Measurements from ENCODE around the gene SPACA9.
A peak's percentile ranks its signal among the peaks of the same experiment; 100 is the strongest.

SPACA9 gene

GRCh38 chr9:132877824-132878694 lies 639 bp upstream of the SPACA9 start, which contains the start of gene AK8:
Gene AK8 (minus strand): TSS chr9:132878284. CDS start chr9:132878255, 29 bp downstream.
- WGBS (ENCODE audit: extremely low coverage, insufficient coverage, low lambda C conversion rate), result no CpG with 5 or more reads among the region's 89 CpGs
- Histone ChIP-seq H3K27ac (ENCODE audit: low read depth, low read length) (no peak within 1 kb of the TSS), H3K4me3 (ENCODE audit: low read length) (peak within 1 kb of the TSS; percentile 90), H3K4ac (ENCODE audit: low read depth, low read length) (peak within 1 kb of the TSS; percentile 28), H3K18ac (ENCODE audit: low read length) (peak within 1 kb of the TSS; percentile 22), H3K4me1 (ENCODE audit: control insufficient read depth, low read depth, low read length) (no peaks in the 10 kb centered on the region), H3K79me2 (ENCODE audit: control insufficient read depth, insufficient read depth, low read length) (no peaks in the 10 kb centered on the region), H3K4me2 (ENCODE audit: low read length) (peak within 1 kb of the TSS; percentile 94), H2AK5ac (ENCODE audit: low read length) (no peak within 1 kb of the TSS), H2BK120ac (ENCODE audit: low read depth, low read length) (no peak within 1 kb of the TSS), H3K23ac (ENCODE audit: low read length) (no peak within 1 kb of the TSS), H2BK5ac (ENCODE audit: low read length) (no peak within 1 kb of the TSS), H4K5ac (ENCODE audit: low read length) (no peak within 1 kb of the TSS), H3K56ac (ENCODE audit: low read length) (peak within 1 kb of the TSS; percentile 94), H3K9ac (ENCODE audit: low read length) (peak within 1 kb of the TSS; percentile 82), H3K27me3 (ENCODE audit: insufficient read depth, low read length, poor library complexity) (no peaks in the 10 kb centered on the region), H3K79me1 (ENCODE audit: low read length) (no peaks in the 10 kb centered on the region), H3K36me3 (ENCODE audit: control insufficient read depth, insufficient read depth, low read length) (no peaks in the 10 kb centered on the region), H2BK15ac (replicated peaks; ENCODE audit: low read depth) (no peak within 1 kb of the TSS), H4K8ac (ENCODE audit: low read depth, low read length) (no peak within 1 kb of the TSS)
- DNase-seq, result peak; percentile 79

GRCh38 chr9:132879457-132880323 lies 992 bp downstream of the SPACA9 start:
- Histone ChIP-seq H2AK5ac (ENCODE audit: low read length) (no peak overlapping the region), H3K4me3 (ENCODE audit: low read length) (no peak overlapping the region), H3K36me3 (ENCODE audit: control insufficient read depth, insufficient read depth, low read length) (no peaks in the 10 kb centered on the region), H3K18ac (ENCODE audit: low read length) (no peak overlapping the region), H4K8ac (ENCODE audit: low read depth, low read length) (no peak overlapping the region), H3K4me2 (ENCODE audit: low read length) (no peak overlapping the region), H3K23ac (ENCODE audit: low read length) (no peak overlapping the region), H3K56ac (ENCODE audit: low read length) (no peak overlapping the region), H3K27me3 (ENCODE audit: insufficient read depth, low read length, poor library complexity) (no peaks in the 10 kb centered on the region), H3K4me1 (ENCODE audit: control insufficient read depth, low read depth, low read length) (no peaks in the 10 kb centered on the region), H4K5ac (ENCODE audit: low read length) (no peak overlapping the region), H3K79me2 (ENCODE audit: control insufficient read depth, insufficient read depth, low read length) (no peaks in the 10 kb centered on the region), H3K4ac (ENCODE audit: low read depth, low read length) (no peak overlapping the region), H3K27ac (ENCODE audit: low read depth, low read length) (no peak overlapping the region), H3K79me1 (ENCODE audit: low read length) (no peaks in the 10 kb centered on the region), H3K9ac (ENCODE audit: low read length) (no peak overlapping the region), H2BK5ac (ENCODE audit: low read length) (no peak overlapping the region), H2BK120ac (ENCODE audit: low read depth, low read length) (no peak overlapping the region), H2BK15ac (replicated peaks; ENCODE audit: low read depth) (no peak overlapping the region)
- no CpG with 5 or more reads among the region's 6 CpGs for WGBS (ENCODE audit: extremely low coverage, insufficient coverage, low lambda C conversion rate)
- no peak for DNase-seq

- Histone ChIP-seq H2BK5ac (ENCODE audit: low read length) (no peak overlapping the region), H3K79me2 (ENCODE audit: control insufficient read depth, insufficient read depth, low read length) (no peaks in the 10 kb centered on the region), H3K23ac (ENCODE audit: low read length) (no peak overlapping the region), H2BK15ac (replicated peaks; ENCODE audit: low read depth) (no peak overlapping the region), H3K27ac (ENCODE audit: low read depth, low read length) (no peak overlapping the region), H3K18ac (ENCODE audit: low read length) (no peak overlapping the region), H3K4ac (ENCODE audit: low read depth, low read length) (no peak overlapping the region), H2AK5ac (ENCODE audit: low read length) (no peak overlapping the region), H3K4me1 (ENCODE audit: control insufficient read depth, low read depth, low read length) (no peaks in the 10 kb centered on the region), H3K79me1 (ENCODE audit: low read length) (no peaks in the 10 kb centered on the region), H3K9ac (ENCODE audit: low read length) (no peak overlapping the region), H4K8ac (ENCODE audit: low read depth, low read length) (no peak overlapping the region), H2BK120ac (ENCODE audit: low read depth, low read length) (no peak overlapping the region), H4K5ac (ENCODE audit: low read length) (no peak overlapping the region), H3K27me3 (ENCODE audit: insufficient read depth, low read length, poor library complexity) (no peaks in the 10 kb centered on the region), H3K36me3 (ENCODE audit: control insufficient read depth, insufficient read depth, low read length) (no peaks in the 10 kb centered on the region), H3K4me3 (ENCODE audit: low read length) (no peak overlapping the region), H3K56ac (ENCODE audit: low read length) (no peak overlapping the region), H3K4me2 (ENCODE audit: low read length) (no peak overlapping the region)
- no peak for DNase-seq
- no CpG with 5 or more reads among the region's 7 CpGs for WGBS (ENCODE audit: extremely low coverage, insufficient coverage, low lambda C conversion rate)
Measured at GRCh38 chr9:132880324-132880661, 1.6 kb downstream of the SPACA9 start.

GRCh38 chr9:132881826-132882225 lies 3.1 kb downstream of the SPACA9 start:
- no peak overlapping the region for H3K4ac ChIP-seq (ENCODE audit: low read depth, low read length)
- H2BK5ac ChIP-seq (ENCODE audit: low read length), result no peak overlapping the region
- H3K79me2 ChIP-seq (ENCODE audit: control insufficient read depth, insufficient read depth, low read length), result no peaks in the 10 kb centered on the region
- no peak overlapping the region for H2BK15ac ChIP-seq (replicated peaks; ENCODE audit: low read depth)
- no peak overlapping the region for H2BK120ac ChIP-seq (ENCODE audit: low read depth, low read length)
- WGBS (ENCODE audit: extremely low coverage, insufficient coverage, low lambda C conversion rate), result no CpG with 5 or more reads among the region's 6 CpGs
- no peak overlapping the region for H3K56ac ChIP-seq (ENCODE audit: low read length)
- no peak for DNase-seq
- no peak overlapping the region for H3K18ac ChIP-seq (ENCODE audit: low read length)
- H3K79me1 ChIP-seq (ENCODE audit: low read length), result no peaks in the 10 kb centered on the region
- no peak overlapping the region for H3K27ac ChIP-seq (ENCODE audit: low read depth, low read length)
- H3K23ac ChIP-seq (ENCODE audit: low read length), result no peak overlapping the region
- no peak overlapping the region for H3K9ac ChIP-seq (ENCODE audit: low read length)
- H3K4me1 ChIP-seq (ENCODE audit: control insufficient read depth, low read depth, low read length), result no peaks in the 10 kb centered on the region
- H3K4me2 ChIP-seq (ENCODE audit: low read length), result no peak overlapping the region
- H3K27me3 ChIP-seq (ENCODE audit: insufficient read depth, low read length, poor library complexity), result no peaks in the 10 kb centered on the region
- no peak overlapping the region for H4K5ac ChIP-seq (ENCODE audit: low read length)
- no peak overlapping the region for H4K8ac ChIP-seq (ENCODE audit: low read depth, low read length)
- no peak overlapping the region for H2AK5ac ChIP-seq (ENCODE audit: low read length)
- no peak overlapping the region for H3K4me3 ChIP-seq (ENCODE audit: low read length)
- H3K36me3 ChIP-seq (ENCODE audit: control insufficient read depth, insufficient read depth, low read length), result no peaks in the 10 kb centered on the region

- no peak overlapping the region for H4K5ac ChIP-seq (ENCODE audit: low read length)
- no peak for DNase-seq
- no peaks in the 10 kb centered on the region for H3K27me3 ChIP-seq (ENCODE audit: insufficient read depth, low read length, poor library complexity)
- H3K79me2 ChIP-seq (ENCODE audit: control insufficient read depth, insufficient read depth, low read length), result no peaks in the 10 kb centered on the region
- H2BK15ac ChIP-seq (replicated peaks; ENCODE audit: low read depth), result no peak overlapping the region
- no peak overlapping the region for H2BK120ac ChIP-seq (ENCODE audit: low read depth, low read length)
- H3K4me2 ChIP-seq (ENCODE audit: low read length), result no peak overlapping the region
- no peak overlapping the region for H3K18ac ChIP-seq (ENCODE audit: low read length)
- H3K9ac ChIP-seq (ENCODE audit: low read length), result no peak overlapping the region
- no peak overlapping the region for H3K4ac ChIP-seq (ENCODE audit: low read depth, low read length)
- no peak overlapping the region for H4K8ac ChIP-seq (ENCODE audit: low read depth, low read length)
- H2AK5ac ChIP-seq (ENCODE audit: low read length), result no peak overlapping the region
- no peak overlapping the region for H3K27ac ChIP-seq (ENCODE audit: low read depth, low read length)
- no peak overlapping the region for H2BK5ac ChIP-seq (ENCODE audit: low read length)
- no peak overlapping the region for H3K4me3 ChIP-seq (ENCODE audit: low read length)
- no peaks in the 10 kb centered on the region for H3K79me1 ChIP-seq (ENCODE audit: low read length)
- H3K4me1 ChIP-seq (ENCODE audit: control insufficient read depth, low read depth, low read length), result no peaks in the 10 kb centered on the region
- no peak overlapping the region for H3K56ac ChIP-seq (ENCODE audit: low read length)
- H3K36me3 ChIP-seq (ENCODE audit: control insufficient read depth, insufficient read depth, low read length), result no peaks in the 10 kb centered on the region
- WGBS (ENCODE audit: extremely low coverage, insufficient coverage, low lambda C conversion rate), result no CpG with 5 or more reads among the region's 6 CpGs
- no peak overlapping the region for H3K23ac ChIP-seq (ENCODE audit: low read length)
Measured at GRCh38 chr9:132882616-132883015, 3.9 kb downstream of the SPACA9 start.
